PC-9 (cell line): ENCODE data around the gene POU6F2. TPM values are rescaled to one million over a fixed set of nuclear protein-coding genes. Genes with fewer than 3 reads are reported as not detected.

Experiments used
- BruUV-seq: library from RNA; stranded (reverse); fragments of 400-500 nt; replicated peaks from 2 replicates; lab custom pipeline; 2021; lab: Mats Ljungman, UMichigan
- CTCF ChIA-PET: fragments of 300-600 bp; sonication (Branson Sonifier 250); formaldehyde crosslinking; loops from one replicate; lab custom pipeline; 2022; ENCODE audit warnings: antibody characterized with exemption; lab: Charles Lee
- POLR2A ChIA-PET: fragments of 300-600 bp; sonication (Branson Sonifier 250); formaldehyde crosslinking; loops from one replicate; lab custom pipeline; 2022; ENCODE audit warnings: antibody characterized with exemption; ENCODE audit not compliant: unreplicated experiment; lab: Charles Lee
- DNase-seq, 2 experiments: peaks; one replicate each; pipeline versions ENCODE4 v3.0.0 to v3.0.0-alpha.2; 2015 to 2022; ENCODE audit warnings: mixed read lengths in 1 of 2
- H2AFZ ChIP-seq: fragments of 200-600 bp; sonication (generic); 2 replicates; pipeline ENCODE4 v1.8.1; 2017; ENCODE audit warnings: antibody characterized with exemption
- H3F3A ChIP-seq: fragments of 200-600 bp; sonication (generic); 2 replicates; pipeline ENCODE4 v1.8.1; 2017; ENCODE audit warnings: antibody characterized with exemption, mild to moderate bottlenecking, low read depth; ENCODE audit not compliant: insufficient read depth
- H3K27ac ChIP-seq: fragments of 200-600 bp; sonication (generic); 2 replicates; pipeline ENCODE4 v1.6.1; 2016; ENCODE audit warnings: mixed run types
- H3K27me3 ChIP-seq: fragments of 200-600 bp; sonication (generic); 2 replicates; pipeline ENCODE4 v1.6.1; 2016; ENCODE audit warnings: low read depth, mixed run types; ENCODE audit not compliant: insufficient read depth
- H3K36me3 ChIP-seq: fragments of 200-600 bp; sonication (generic); 2 replicates; pipeline ENCODE4 v1.6.1; 2016; ENCODE audit warnings: low read depth, mixed run types
- H3K4me1 ChIP-seq: fragments of 200-600 bp; sonication (generic); replicated peaks from 2 replicates; pipeline ENCODE4 v1.6.1; 2016; ENCODE audit warnings: mixed run types; ENCODE audit not compliant: insufficient read depth
- H3K4me2 ChIP-seq: fragments of 200-600 bp; sonication (generic); 2 replicates; pipeline ENCODE4 v1.6.1; 2017; ENCODE audit warnings: mixed run types
- H3K4me3 ChIP-seq: fragments of 200-600 bp; sonication (generic); 2 replicates; pipeline ENCODE4 v1.6.1; 2016; ENCODE audit warnings: mixed run types
- H3K79me2 ChIP-seq: fragments of 200-600 bp; sonication (generic); 2 replicates; pipeline ENCODE4 v1.6.1; 2017; ENCODE audit warnings: low read depth, mixed run types
- H3K9me2 ChIP-seq: fragments of 200-600 bp; sonication (generic); 2 replicates; pipeline ENCODE4 v1.8.1; 2017; ENCODE audit warnings: mild to moderate bottlenecking; ENCODE audit not compliant: insufficient read depth
- H3K9me3 ChIP-seq: fragments of 200-600 bp; sonication (generic); 2 replicates; pipeline ENCODE4 v1.8.1; 2016; ENCODE audit warnings: low read depth; ENCODE audit not compliant: insufficient read depth
- H4K20me1 ChIP-seq: fragments of 200-600 bp; sonication (generic); 2 replicates; pipeline ENCODE4 v1.8.1; 2017; ENCODE audit not compliant: insufficient read depth
- CTCF ChIP-seq: fragments of 200-600 bp; sonication (generic); conservative IDR thresholded peaks from 2 replicates; pipeline ENCODE4 v1.6.1; 2017; ENCODE audit warnings: mixed run types, antibody characterized with exemption, mild to moderate bottlenecking, moderate library complexity
- EZH2 ChIP-seq: fragments of 200-600 bp; sonication (generic); IDR thresholded peaks from 2 replicates; pipeline ENCODE4 v1.8.0; 2017; ENCODE audit warnings: antibody characterized with exemption, low read depth
- intact Hi-C: fragments of 100-400 bp; cut with micrococcal nuclease; formaldehyde crosslinking; loops from one replicate; pipeline ENCODE4 v1.10.0; 2022; ENCODE audit not compliant: unreplicated experiment
- total RNA-seq: library from RNA; stranded (reverse); gene quantifications from 2 replicates; pipeline ENCODE4 v1.2.3, GENCODE V29; 2021

POU6F2 gene
- total RNA-seq, 1 experiment from 2014 or later: not detected

GRCh38 chr7:39458061-39458745 lies 480.5 kb downstream of the POU6F2 start:
- peak overlapping the region; percentile 45; the same call in 1 of the 2 replicates for H2AFZ ChIP-seq
- H3K4me1 ChIP-seq: no peaks in the 10 kb centered on the region
- H3K9me3 ChIP-seq: no peaks in the 10 kb centered on the region
- H3K79me2 ChIP-seq: no peaks in the 10 kb centered on the region
- no peaks in the 10 kb centered on the region for H3K36me3 ChIP-seq
- no TSS peak for BruUV-seq
- no peak for DNase-seq
- no peaks in the 10 kb centered on the region for H3K9me2 ChIP-seq
- H3K4me3 ChIP-seq: peak overlapping the region; percentile 24; the same call in 1 of the 2 replicates
- intact Hi-C loops: no loop called here
- ChIA-PET POLR2A (no interaction called here), CTCF (interaction anchor here (0.6 kb wide), 1 partner anchor 662 kb away, joined by 7 read pairs; no protein-coding TSS in a partner anchor)
- H4K20me1 ChIP-seq: no peaks in the 10 kb centered on the region
- no peaks in the 10 kb centered on the region for H3F3A ChIP-seq
- no peak overlapping the region for H3K27ac ChIP-seq
- H3K27me3 ChIP-seq: peaks cover 69% of the 10 kb centered on the region
- peak overlapping the region; percentile 49 for H3K4me2 ChIP-seq
- TF ChIP-seq EZH2 (no peak), CTCF (no peak)

GRCh38 chr7:39459636-39460035 lies 481.9 kb downstream of the POU6F2 start:
- no peaks in the 10 kb centered on the region for H3K9me2 ChIP-seq
- no TSS peak for BruUV-seq
- H3K36me3 ChIP-seq: no peaks in the 10 kb centered on the region
- H3K9me3 ChIP-seq: no peaks in the 10 kb centered on the region
- H3K4me3 ChIP-seq: no peak overlapping the region
- no peak overlapping the region for H2AFZ ChIP-seq
- DNase-seq: no peak
- POLR2A ChIA-PET: no interaction called here
- no peak overlapping the region for H3K4me2 ChIP-seq
- TF ChIP-seq EZH2 (no peak), CTCF (no peak)
- no peaks in the 10 kb centered on the region for H3K79me2 ChIP-seq
- no peaks in the 10 kb centered on the region for H3K4me1 ChIP-seq
- H3K27ac ChIP-seq: no peak overlapping the region
- peaks cover 65% of the 10 kb centered on the region for H3K27me3 ChIP-seq
- H3F3A ChIP-seq: no peaks in the 10 kb centered on the region
- H4K20me1 ChIP-seq: no peaks in the 10 kb centered on the region
- intact Hi-C loops: no loop called here
- CTCF ChIA-PET: interaction anchor here (0.6 kb wide), 1 partner anchor 283 kb away, joined by 3 read pairs; no protein-coding TSS in a partner anchor

GRCh38 chr7:39460486-39460885 lies 482.8 kb downstream of the POU6F2 start:
- no peak overlapping the region for H2AFZ ChIP-seq
- ChIA-PET POLR2A (no interaction called here), CTCF (no interaction called here)
- H3K27ac ChIP-seq: no peak overlapping the region
- H3K9me2 ChIP-seq: no peaks in the 10 kb centered on the region
- TF ChIP-seq CTCF (no peak), EZH2 (no peak)
- no peak overlapping the region for H3K4me2 ChIP-seq
- no peaks in the 10 kb centered on the region for H3K36me3 ChIP-seq
- H3K79me2 ChIP-seq: no peaks in the 10 kb centered on the region
- no TSS peak for BruUV-seq
- H4K20me1 ChIP-seq: no peaks in the 10 kb centered on the region
- DNase-seq: no peak
- peaks cover 59% of the 10 kb centered on the region for H3K27me3 ChIP-seq
- no peak overlapping the region for H3K4me3 ChIP-seq
- H3K4me1 ChIP-seq: no peaks in the 10 kb centered on the region
- intact Hi-C loops: no loop called here
- no peaks in the 10 kb centered on the region for H3F3A ChIP-seq
- H3K9me3 ChIP-seq: no peaks in the 10 kb centered on the region
